Measurements from ENCODE around the gene KDM4C. TPM values are rescaled to one million over a fixed set of nuclear protein-coding genes. Genes with fewer than 3 reads are reported as not detected.

Gene KDM4C
- total RNA-seq, 2 experiments from 2014 or later, result 49.4 to 50.0 TPM

DNA sequence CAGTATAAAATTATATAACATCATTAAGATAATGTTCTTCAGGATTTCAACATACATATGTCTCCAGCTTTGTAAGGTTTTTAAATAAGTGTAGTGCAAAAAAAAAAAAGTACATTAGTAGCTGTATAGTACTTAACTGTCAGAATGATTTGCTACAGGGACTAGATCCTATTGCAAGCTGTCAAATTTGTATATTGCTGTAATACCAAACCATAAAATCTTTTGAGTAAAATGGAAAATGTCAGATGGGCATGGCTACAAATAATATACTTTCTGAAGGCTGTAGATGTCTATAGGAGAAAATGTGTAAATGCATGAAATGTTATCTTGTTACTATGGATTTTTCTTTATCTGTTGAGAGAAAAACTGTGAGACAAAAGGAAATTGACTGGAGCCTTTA lies 298.5 kb downstream of the KDM4C start:
- Mint-ChIP-seq H3K36me3 (ENCODE audit: low read depth) (peaks cover 11% of the 10 kb centered on the region), H3K4me3 (no peak overlapping the region), H3K9me3 (no peaks in the 10 kb centered on the region), H3K27me3 (no peaks in the 10 kb centered on the region), H3K4me1 (peaks cover 19% of the 10 kb centered on the region), H3K27ac (no peak overlapping the region)
- CTCF ChIA-PET, result interaction anchor here (0.9 to 1.1 kb wide), 2 partner anchors 10 to 12 kb away, joined by 3 read pairs; no protein-coding TSS in a partner anchor
- POLR2A ChIA-PET, result no interaction called here
- DNase-seq, result no peak

DNA sequence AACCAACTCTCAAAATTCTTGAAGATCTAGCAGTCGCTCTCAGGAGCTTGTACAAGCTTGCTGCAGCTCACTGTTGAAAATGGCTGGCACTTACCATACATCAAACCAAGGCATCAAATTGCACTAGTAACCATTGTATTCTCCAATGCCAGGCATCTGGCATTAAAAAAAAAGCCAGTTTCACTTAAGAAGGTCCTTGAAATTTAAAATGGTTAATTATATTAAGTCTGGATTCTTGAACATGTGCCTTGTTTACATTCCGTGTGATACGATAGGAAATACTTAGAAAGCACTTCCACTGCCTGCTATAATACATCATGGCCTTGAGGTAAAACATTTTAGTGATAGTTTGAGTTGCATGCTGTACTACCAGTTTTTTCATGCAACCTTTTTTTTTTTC lies 300.7 kb downstream of the KDM4C start:
- ChIA-PET POLR2A (no interaction called here), CTCF (no interaction called here)
- Mint-ChIP-seq H3K36me3 (ENCODE audit: low read depth) (peaks cover 8% of the 10 kb centered on the region), H3K27ac (no peak overlapping the region), H3K4me1 (peaks cover 15% of the 10 kb centered on the region), H3K4me3 (no peak overlapping the region), H3K27me3 (no peaks in the 10 kb centered on the region), H3K9me3 (no peaks in the 10 kb centered on the region)
- DNase-seq, result no peak

DNA sequence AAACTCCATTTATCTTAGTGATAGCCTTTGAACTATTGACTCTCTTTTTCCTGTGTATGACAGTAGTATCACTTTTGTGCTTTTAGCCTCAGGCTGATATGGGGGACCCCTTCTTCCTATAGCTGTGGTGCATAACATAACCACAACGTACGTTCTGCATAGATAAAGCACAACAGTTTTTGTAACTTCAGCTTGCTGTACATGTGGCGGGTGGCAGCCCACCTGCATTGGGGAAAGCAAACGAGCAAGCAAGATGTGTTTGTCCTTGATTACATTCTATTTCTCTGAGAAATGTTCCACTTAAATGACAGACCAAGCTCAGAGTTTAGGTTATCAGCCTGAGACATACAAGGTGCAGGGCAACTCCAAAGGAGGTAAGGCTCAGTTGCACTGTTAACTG lies 309.4 kb downstream of the KDM4C start:
- Mint-ChIP-seq H3K27ac (no peak overlapping the region), H3K4me3 (no peak overlapping the region), H3K27me3 (no peaks in the 10 kb centered on the region), H3K4me1 (no peaks in the 10 kb centered on the region), H3K36me3 (ENCODE audit: low read depth) (peaks cover 3% of the 10 kb centered on the region), H3K9me3 (no peaks in the 10 kb centered on the region)
- no peak for DNase-seq
- POLR2A ChIA-PET, result no interaction called here
- CTCF ChIA-PET, result interaction anchor here (1.3 kb wide), 1 partner anchor 14 kb away, joined by 7 read pairs; no protein-coding TSS in a partner anchor

DNA sequence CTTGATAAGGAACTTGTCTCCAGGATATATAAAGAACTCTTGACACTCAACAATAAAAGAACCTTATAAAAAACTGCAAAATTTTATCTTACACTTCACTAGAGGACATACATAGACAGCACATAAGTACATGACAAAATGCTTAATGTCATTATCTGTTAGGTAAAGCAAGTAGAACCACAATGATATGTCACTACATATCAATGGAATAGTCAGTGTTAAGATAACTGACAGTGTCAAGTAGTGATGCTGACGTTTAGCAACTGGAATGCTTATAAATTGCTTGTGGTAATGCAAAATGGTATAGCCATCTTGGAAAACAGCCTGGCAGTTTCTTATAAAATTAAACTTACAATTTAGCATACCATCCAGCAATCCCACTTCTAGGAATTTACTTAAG lies 314.1 kb downstream of the KDM4C start:
- ChIA-PET POLR2A (no interaction called here), CTCF (no interaction called here)
- Mint-ChIP-seq H3K36me3 (ENCODE audit: low read depth) (peaks cover 12% of the 10 kb centered on the region), H3K4me1 (no peaks in the 10 kb centered on the region), H3K27ac (no peak overlapping the region), H3K27me3 (no peaks in the 10 kb centered on the region), H3K9me3 (no peaks in the 10 kb centered on the region), H3K4me3 (no peak overlapping the region)
- no peak for DNase-seq

DNA sequence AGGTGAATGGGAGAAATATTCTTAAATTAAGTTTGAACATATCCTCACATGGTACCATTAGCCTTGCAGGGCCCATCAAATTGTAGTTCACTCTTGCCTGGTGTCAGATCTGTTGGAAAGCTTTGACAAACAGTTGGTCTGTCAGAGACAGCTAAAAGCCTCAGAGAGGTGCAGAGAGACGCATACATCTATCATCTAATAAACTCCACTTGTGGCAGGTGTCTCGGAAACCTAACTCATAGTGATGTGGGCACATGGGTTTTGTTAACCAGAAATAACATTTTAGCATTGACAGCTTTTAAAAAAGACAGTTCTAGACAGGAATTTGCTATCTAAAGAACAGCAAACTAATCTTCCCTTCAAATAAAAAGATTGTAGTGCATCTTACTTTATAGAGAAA lies 315.9 kb downstream of the KDM4C start:
- no peaks in the 10 kb centered on the region for H3K27me3 Mint-ChIP-seq
- CTCF ChIA-PET, result interaction anchor here (1.0 kb wide), 1 partner anchor 247 kb away, joined by 3 read pairs; no protein-coding TSS in a partner anchor
- no peaks in the 10 kb centered on the region for H3K9me3 Mint-ChIP-seq
- no peaks in the 10 kb centered on the region for H3K4me1 Mint-ChIP-seq
- no peak overlapping the region for H3K4me3 Mint-ChIP-seq
- H3K36me3 Mint-ChIP-seq (ENCODE audit: low read depth), result peaks cover 24% of the 10 kb centered on the region
- POLR2A ChIA-PET, result no interaction called here
- no peak for DNase-seq
- no peak overlapping the region for H3K27ac Mint-ChIP-seq

DNA sequence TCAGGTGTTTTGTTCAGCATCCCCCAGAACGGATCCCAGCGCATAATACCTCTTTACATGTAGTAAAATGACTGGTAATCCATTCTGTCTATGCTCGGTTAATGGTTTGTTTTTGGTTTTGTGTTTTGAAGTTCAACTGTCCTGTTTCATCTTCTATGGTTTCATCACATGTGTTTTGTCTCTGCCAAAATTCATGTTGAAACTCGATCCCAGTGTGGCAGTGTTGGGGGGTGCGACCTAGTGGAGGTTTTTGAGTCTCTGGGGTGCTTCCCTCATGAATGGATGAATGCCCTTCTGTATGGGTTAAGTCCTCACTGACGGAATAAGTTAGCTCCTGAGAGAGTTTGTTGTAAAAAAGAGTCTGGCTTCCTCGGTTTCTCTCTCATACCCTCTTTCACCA lies 317.4 kb downstream of the KDM4C start:
- H3K4me3 Mint-ChIP-seq, result no peak overlapping the region
- H3K27ac Mint-ChIP-seq, result no peak overlapping the region
- POLR2A ChIA-PET, result no interaction called here
- H3K36me3 Mint-ChIP-seq (ENCODE audit: low read depth), result peaks cover 29% of the 10 kb centered on the region
- CTCF ChIA-PET, result no interaction called here
- no peaks in the 10 kb centered on the region for H3K9me3 Mint-ChIP-seq
- no peak for DNase-seq
- no peaks in the 10 kb centered on the region for H3K27me3 Mint-ChIP-seq
- H3K4me1 Mint-ChIP-seq, result no peaks in the 10 kb centered on the region

DNA sequence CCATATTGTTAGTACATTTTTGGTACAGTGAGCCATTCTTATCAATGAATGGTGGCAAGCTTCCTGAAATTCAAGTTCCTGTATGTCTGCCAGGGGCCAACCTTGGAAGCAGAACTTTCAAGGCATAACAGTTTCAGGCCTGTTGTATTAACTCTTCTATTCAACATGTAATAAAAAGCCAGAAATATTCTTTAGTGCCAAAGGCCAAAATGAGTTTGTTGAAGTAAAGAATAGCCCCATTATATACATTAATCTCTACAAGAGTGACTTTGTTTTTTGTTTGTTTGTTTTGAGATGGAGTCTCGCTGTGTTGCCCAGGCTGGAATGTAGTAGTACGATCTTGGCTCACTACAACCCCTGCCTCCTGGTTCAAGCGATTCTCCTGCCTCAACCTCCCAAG lies 321.3 kb downstream of the KDM4C start:
- Mint-ChIP-seq H3K9me3 (no peaks in the 10 kb centered on the region), H3K27ac (no peak overlapping the region), H3K4me1 (no peaks in the 10 kb centered on the region), H3K27me3 (no peaks in the 10 kb centered on the region), H3K4me3 (no peak overlapping the region), H3K36me3 (ENCODE audit: low read depth) (peaks cover 33% of the 10 kb centered on the region)
- ChIA-PET POLR2A (no interaction called here), CTCF (interaction anchor here (0.6 kb wide), 1 partner anchor 108 kb away, joined by 4 read pairs; no protein-coding TSS in a partner anchor)
- no peak for DNase-seq

DNA sequence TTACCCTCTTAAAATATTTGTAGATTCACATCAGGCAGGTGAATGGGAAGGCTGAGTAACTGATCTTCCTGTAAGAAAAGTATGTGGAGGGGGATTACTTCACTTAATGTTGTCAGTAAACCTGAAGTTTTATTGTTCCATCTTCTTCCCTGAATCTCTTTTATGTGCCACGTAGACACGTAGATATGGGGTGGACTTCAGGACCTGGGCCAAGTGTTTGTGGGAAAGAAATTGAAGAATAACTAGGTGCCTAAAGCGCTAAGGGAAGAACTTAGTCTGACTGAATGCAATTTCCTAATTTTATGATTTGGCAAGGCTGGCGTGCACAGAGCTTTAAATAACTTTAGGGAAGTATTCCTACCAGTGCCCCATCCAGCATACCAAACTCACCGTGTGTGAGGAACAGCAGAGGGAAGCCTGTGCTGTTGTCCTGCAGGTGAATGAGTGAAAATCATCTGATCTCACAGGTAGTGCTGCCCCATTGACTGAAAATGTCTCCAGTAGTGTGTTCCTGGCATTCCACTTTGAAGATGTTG lies 323.4 kb downstream of the KDM4C start:
- no peak for DNase-seq
- Mint-ChIP-seq H3K27me3 (no peaks in the 10 kb centered on the region), H3K27ac (no peak overlapping the region), H3K9me3 (no peaks in the 10 kb centered on the region), H3K4me1 (no peaks in the 10 kb centered on the region), H3K4me3 (no peak overlapping the region), H3K36me3 (ENCODE audit: low read depth) (peaks cover 29% of the 10 kb centered on the region)
- ChIA-PET POLR2A (no interaction called here), CTCF (no interaction called here)

DNA sequence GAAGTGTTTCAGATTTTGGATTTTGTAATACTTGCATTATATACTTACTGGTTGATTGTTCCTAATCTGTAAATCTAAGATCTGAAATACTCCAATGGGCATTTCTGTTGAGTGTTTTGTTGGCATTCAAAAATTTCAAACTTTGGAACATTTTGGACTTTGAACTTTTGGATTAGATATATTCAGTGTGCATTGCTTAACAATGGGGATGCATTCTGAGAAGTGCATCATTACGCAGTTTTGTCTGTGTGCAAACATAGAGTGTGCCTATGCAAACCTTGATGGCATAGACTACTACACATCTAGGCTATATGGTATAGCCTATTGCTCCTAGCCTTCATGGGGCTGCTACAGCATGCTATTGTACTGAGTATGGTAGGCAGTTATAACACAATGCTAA lies 325.4 kb downstream of the KDM4C start:
- ChIA-PET CTCF (no interaction called here), POLR2A (no interaction called here)
- Mint-ChIP-seq H3K27ac (no peak overlapping the region), H3K36me3 (ENCODE audit: low read depth) (peaks cover 23% of the 10 kb centered on the region), H3K4me1 (no peaks in the 10 kb centered on the region), H3K27me3 (no peaks in the 10 kb centered on the region), H3K9me3 (no peaks in the 10 kb centered on the region), H3K4me3 (no peak overlapping the region)
- no peak for DNase-seq

DNA sequence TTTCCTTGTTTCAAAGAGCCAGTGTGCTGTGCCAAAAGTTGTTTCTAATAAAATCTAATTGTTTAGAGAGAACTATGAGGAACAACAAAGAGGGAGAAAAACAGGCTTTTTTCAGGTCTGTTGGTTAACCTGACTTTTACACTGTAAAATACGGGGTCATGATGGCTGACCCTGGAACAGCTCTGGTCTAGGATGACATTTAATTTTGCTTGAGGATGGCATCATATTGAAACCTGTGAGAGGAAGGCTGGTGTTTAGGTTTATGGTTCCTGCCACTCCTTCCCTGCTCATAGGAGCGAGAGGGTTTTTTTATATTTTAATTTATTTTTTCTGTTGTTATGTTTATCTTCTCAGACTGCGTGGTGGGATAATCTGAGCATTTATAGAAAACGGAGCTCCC lies 327.6 kb downstream of the KDM4C start:
- ChIA-PET POLR2A (no interaction called here), CTCF (no interaction called here)
- H3K36me3 Mint-ChIP-seq (ENCODE audit: low read depth), result peaks cover 16% of the 10 kb centered on the region

DNA sequence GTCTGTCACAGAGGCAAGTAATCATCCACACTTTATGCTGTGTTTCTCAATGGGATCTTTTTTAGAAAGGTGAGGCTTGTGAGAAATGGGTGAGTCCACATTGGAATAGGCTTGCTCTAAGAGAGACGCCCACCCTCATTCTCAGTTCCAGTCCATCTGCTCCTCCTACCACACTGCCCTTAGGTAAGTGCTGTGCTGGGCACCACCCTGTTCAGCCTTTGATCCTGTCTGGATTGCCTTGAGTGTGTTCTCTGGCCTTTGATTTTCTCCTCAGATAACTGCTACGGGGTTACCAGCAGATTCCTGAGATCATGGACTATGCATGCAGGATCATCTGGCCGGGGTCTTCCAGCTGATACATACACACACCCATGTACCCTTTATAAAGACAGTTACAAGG lies 328.6 kb downstream of the KDM4C start:
- ChIA-PET POLR2A (no interaction called here), CTCF (no interaction called here)
- H3K27ac Mint-ChIP-seq, result no peak overlapping the region
- H3K4me1 Mint-ChIP-seq, result no peaks in the 10 kb centered on the region
- no peaks in the 10 kb centered on the region for H3K9me3 Mint-ChIP-seq
- H3K36me3 Mint-ChIP-seq (ENCODE audit: low read depth), result peaks cover 11% of the 10 kb centered on the region
- no peak for DNase-seq
- H3K27me3 Mint-ChIP-seq, result no peaks in the 10 kb centered on the region
- H3K4me3 Mint-ChIP-seq, result no peak overlapping the region

More for the DNA sequence above, 327.6 kb downstream of the KDM4C start:
- no peak for DNase-seq
- H3K9me3 Mint-ChIP-seq, result no peaks in the 10 kb centered on the region
- no peak overlapping the region for H3K27ac Mint-ChIP-seq
- H3K27me3 Mint-ChIP-seq, result no peaks in the 10 kb centered on the region
- H3K4me1 Mint-ChIP-seq, result no peaks in the 10 kb centered on the region
- H3K4me3 Mint-ChIP-seq, result no peak overlapping the region

DNA sequence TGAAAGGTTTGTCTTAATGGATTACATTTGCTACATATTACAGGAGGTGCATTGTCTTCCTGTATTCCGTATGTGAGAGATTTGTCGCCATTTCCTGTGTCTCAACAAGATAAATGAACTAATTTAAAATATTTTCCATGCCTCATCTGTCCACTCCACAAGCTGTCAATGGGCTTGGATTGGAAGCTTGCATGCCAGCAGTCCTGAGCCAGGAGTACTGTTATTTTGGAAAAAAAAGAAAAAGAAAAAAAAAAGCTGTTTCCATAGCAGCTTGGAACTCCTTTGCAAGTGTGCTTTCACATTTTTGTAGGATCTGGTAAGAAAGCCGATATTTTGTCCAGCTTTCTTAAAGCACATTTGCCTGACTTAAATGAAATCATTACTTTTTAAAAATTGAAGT lies 330.8 kb downstream of the KDM4C start:
- POLR2A ChIA-PET, result no interaction called here
- Mint-ChIP-seq H3K9me3 (no peaks in the 10 kb centered on the region), H3K4me1 (peaks cover 7% of the 10 kb centered on the region), H3K36me3 (ENCODE audit: low read depth) (peaks cover 19% of the 10 kb centered on the region), H3K27ac (no peak overlapping the region), H3K27me3 (no peaks in the 10 kb centered on the region), H3K4me3 (no peak overlapping the region)
- DNase-seq, result no peak
- CTCF ChIA-PET, result interaction anchor here (1.0 kb wide), 1 partner anchor 27 kb away, joined by 3 read pairs; no protein-coding TSS in a partner anchor

DNA sequence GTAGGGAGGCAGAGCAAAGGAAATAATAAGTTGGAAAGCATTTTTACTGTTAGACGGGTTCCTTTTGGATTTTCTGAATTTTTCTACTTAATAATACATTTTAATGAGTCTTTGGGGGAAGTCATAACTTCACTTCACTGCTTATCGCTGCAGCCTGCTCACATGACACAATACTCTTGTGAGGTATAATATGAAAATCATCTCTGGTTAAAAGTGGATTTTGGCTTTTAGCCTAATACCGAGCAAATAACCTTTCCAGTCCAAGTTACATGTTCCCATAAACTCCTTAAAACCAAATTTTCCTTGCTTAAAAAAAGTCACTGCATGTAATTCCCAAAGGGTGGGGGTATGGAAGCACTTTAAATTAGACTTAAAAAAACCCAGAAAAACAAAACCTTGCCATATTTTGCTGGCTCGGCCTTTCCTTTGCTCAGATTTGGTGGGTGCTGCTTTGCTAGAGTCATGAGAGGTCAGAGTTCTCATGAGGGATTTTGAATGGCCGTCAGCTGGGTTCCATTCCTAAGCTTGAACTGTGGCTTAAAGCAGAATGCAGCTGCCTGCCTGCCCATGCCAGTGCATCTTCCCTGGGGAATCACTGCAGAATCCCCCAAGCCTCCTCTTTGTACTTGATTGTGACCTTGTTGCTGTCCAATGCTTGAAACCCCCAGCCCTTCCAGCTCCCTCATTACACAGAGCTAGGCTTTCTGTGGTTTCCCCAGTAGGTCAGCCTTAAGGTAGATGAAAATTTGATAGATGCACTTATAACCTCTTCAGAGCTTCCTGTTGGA lies 331.8 kb downstream of the KDM4C start:
- no peak overlapping the region for H3K4me3 Mint-ChIP-seq
- POLR2A ChIA-PET, result no interaction called here
- H3K27ac Mint-ChIP-seq, result no peak overlapping the region
- H3K4me1 Mint-ChIP-seq, result peaks cover 9% of the 10 kb centered on the region
- no peaks in the 10 kb centered on the region for H3K27me3 Mint-ChIP-seq
- H3K9me3 Mint-ChIP-seq, result no peaks in the 10 kb centered on the region
- H3K36me3 Mint-ChIP-seq (ENCODE audit: low read depth), result peaks cover 22% of the 10 kb centered on the region
- no peak for DNase-seq
- CTCF ChIA-PET, result interaction anchor here (1.0 kb wide), 1 partner anchor 28 kb away, joined by 3 read pairs; no protein-coding TSS in a partner anchor

DNA sequence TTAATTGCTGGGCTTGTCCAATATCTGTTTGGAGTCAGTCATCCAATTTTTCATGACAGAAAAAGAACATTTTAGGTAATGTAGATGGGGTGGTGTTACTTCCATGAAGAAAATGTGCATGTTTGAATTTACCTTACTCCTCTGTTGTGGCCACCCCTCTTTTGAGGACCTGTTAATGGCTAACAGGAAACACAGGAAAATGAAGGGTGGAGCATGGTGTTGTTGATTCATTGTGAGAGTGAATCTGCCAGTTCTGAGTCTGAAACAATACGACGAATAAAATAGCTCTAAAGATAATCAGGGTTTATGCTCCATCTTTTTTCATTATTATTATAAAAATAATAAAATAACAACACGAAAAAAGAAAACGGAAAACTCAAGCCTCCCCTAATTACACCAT lies 335.3 kb downstream of the KDM4C start:
- peaks cover 19% of the 10 kb centered on the region for H3K36me3 Mint-ChIP-seq (ENCODE audit: low read depth)
- DNase-seq, result no peak
- CTCF ChIA-PET, result no interaction called here
- H3K4me1 Mint-ChIP-seq, result peaks cover 9% of the 10 kb centered on the region
- no peak overlapping the region for H3K4me3 Mint-ChIP-seq
- H3K9me3 Mint-ChIP-seq, result no peaks in the 10 kb centered on the region
- POLR2A ChIA-PET, result no interaction called here
- no peak overlapping the region for H3K27ac Mint-ChIP-seq
- no peaks in the 10 kb centered on the region for H3K27me3 Mint-ChIP-seq

All from activated CD4-positive, alpha-beta memory T cell treated with anti-CD3 and anti-CD28 coated beads, Interleukin-2, amount 10 ng/mL, durations not matched to agents 7 days and 5 days (primary cell).